HG02759 (cell line): ENCODE data around the gene FUT6.

ENCODE experiments used
- ATAC-seq: cut with Tn5 transposase; IDR thresholded peaks from one replicate; pipeline ENCODE4 v1.9.1; 2021; ENCODE audit warnings: mild to moderate bottlenecking, moderate library complexity; ENCODE audit not compliant: unreplicated experiment

The FUT6 gene

DNA sequence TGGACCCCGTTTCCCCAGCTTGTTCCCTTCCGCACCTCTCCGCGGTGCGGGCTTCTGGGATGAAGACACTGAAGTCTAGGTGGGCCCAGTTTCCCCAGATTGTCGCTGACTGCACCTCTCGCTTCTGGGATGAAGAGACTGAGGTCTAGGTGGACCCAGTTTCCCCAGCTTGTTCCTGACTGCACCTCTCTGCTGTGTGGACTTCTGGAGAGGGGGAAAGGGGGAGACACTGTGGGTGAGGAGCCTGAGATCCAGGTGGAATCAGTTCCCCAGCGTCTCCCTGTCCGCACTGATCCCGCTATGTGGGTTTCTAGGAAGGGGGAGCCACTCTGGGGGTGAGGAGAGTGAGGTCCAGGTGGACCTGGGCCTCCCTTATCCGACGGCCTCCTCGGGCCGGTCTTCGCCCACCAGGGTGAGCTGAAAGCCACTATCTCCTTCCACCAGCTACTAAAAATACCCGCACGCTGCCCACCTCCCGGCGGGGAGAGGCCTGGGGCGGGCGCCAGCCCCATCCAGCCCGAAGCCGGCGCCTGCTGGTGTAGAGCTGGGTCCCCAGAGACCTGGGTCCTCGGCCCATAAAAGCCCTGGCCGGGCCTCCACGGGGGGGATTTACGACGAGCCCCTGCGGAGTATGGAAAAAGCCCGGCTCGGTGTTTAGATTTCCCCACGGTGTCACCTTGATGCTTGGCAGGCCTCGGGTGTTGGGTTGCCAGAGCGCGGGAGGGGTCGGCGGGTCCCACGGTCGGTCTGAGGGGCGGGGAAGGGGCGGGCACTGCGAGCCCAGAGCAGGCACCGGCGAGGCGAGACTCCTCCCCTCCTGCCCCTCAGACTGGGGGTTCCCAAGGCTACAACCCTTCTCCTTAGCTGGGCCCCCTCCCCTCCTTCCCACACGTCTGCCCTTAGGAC lies 10.6 kb downstream of the FUT6 start:
- no peak for ATAC-seq

DNA sequence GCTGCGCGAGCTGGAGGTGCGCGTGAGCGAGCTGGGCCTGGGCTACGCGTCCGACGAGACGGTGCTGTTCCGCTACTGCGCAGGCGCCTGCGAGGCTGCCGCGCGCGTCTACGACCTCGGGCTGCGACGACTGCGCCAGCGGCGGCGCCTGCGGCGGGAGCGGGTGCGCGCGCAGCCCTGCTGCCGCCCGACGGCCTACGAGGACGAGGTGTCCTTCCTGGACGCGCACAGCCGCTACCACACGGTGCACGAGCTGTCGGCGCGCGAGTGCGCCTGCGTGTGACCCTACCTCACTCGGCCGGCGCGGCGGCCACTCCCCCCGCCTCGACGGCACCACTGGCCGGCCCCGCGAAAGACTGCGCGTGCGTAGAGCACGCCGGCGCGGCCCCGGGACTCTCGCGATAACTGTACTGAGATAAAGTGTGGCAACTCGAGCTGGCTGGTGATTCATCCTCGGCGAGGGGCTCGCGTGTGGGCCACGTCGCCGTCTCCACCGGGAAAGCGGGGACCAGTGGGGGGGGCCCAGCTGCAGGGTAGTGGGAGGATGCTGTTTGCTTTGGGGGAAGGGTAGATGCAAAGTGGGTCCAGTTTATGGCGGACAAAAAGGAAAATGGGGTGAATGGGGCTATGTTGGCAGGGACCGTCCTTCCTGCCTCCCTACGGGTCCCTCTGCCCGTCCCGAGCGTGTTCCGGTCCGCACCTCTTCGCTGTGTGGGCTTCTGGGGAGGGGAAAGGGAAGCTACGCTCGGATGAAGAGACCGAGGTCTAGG lies 11.4 kb downstream of the FUT6 start:
- peak; percentile 78 for ATAC-seq

DNA sequence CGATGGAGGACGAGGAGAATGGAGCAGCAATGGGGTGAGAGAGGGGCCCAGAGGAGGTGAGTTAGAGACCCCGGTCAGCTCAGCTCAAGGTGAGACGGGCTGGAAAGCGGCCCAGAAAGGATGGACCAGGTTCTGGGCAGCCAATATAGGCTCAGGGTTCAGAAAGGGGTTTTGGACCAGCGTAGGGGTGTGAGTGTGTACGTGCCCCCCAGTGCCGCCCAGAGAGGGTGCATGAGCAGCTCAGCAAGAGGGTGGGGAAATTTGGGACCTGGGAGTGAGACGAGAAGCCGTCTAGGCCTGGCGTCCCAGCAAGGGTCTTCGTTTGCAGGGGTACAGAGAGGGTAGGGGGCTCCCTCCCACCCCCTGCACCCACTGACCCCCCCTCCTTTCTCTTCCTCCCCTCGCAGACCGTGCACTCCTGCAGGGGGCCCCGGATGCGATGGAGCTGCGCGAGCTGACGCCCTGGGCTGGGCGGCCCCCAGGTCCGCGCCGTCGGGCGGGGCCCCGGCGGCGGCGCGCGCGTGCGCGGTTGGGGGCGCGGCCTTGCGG lies 12.1 kb downstream of the FUT6 start:
- no peak for ATAC-seq

DNA sequence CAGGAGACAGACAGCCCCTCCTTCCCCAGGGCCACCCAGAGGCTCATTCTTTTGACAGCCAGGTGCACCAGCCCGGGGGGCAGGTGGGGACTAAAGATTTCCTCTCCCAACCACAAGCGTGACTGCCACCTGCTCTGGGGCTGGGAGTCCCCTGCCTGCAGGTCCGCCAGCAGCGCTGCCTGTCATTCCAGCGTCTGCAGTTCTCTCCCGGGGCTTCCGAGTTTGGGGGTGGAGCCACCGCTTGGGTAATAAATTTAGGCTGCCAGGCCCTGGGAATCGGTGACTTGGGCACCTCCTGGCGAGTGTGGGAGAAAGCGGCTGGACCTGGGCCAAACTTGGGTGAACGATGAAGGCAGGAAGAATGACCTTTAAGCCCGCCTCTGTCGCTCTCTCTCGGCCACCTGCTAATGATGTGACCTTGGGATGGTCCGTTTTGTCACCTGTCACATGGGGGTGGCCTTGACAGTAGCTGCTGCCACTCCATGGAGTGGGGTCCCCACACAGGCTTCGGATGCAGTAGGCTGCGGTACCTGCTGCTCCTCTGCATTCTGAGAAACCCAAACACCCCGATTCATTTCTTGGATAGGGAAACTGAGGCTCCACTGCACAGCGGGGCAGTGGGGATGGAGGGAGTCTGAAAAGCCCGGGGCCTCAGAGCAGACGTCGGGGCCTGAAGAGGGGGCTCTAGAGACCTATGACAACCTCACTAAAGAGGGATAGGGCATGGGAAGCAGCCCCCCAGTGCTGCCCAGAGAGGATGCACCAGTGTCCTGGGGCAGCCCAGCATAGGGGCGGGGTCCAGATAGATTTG lies 12.8 kb downstream of the FUT6 start:
- ATAC-seq = no peak

DNA sequence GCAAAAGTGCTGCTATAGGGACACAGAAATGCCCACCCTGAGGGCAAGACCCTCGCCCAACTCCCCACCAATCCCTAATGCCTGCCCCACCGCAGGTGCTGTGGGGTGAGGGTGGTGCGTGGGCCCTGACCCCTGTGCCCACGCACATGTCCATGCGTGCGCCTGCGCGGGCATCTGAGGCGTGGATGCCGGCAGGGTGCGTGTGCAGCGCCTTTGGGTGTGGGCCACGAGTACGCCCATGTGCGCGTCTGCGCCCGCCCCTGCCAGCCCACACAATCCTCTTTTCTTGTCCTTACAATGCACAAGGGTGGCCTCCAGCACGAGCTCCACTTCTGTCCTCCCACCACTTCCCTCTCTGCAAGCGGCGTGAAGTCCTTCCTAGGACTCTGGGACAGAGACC lies 14.3 kb downstream of the FUT6 start:
- ATAC-seq = no peak

DNA sequence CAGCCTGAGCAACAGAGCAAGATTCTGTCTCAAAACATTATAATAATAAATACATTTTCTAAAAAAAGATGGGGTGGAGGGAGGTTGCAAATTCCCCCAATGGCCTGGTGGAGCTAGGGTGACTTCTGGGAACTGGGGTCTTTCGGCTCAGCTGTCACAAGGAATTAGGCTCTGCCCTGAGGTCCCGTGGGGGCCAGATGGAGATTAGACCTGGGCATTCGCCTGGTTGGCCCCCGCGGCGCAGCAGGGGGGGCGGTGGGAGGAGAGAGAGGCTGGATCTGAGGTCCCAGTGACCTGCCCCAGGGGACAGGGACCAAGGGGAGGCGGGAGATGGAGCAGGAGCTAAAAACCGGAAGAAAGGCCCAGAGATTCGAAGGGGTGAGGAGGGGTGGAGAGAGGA lies 14.8 kb downstream of the FUT6 start:
- ATAC-seq = no peak

DNA sequence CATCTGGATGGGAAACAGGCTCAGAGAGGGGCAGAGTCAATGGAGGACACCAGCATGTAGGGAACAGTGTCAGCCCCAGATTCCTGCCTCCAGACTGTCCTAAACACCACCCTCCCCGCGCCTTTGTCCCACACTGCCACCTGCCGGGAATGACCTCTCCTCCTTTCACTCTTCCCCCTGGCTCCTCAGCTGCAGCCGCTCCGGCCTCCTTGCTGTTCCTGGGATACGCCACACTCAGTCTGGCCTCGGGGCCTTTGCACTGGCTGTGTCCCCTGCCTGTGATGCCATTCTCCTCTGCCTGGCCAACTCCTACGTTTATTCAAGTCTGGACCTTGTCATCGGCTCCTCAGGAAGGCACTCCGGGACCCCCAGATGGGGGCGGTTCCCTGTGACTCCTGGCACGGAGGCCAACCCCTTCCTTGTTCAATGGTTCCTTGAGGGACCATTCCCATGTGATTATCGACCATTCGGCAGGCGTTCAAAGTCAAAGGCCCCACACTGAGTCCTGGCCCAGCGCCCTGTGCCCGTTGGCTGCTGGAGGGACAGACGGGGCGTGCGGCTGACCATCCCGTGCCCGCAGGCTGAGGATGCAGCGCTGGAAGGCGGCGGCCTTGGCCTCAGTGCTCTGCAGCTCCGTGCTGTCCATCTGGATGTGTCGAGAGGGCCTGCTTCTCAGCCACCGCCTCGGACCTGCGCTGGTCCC lies 15.8 kb downstream of the FUT6 start:
- ATAC-seq = no peak

DNA sequence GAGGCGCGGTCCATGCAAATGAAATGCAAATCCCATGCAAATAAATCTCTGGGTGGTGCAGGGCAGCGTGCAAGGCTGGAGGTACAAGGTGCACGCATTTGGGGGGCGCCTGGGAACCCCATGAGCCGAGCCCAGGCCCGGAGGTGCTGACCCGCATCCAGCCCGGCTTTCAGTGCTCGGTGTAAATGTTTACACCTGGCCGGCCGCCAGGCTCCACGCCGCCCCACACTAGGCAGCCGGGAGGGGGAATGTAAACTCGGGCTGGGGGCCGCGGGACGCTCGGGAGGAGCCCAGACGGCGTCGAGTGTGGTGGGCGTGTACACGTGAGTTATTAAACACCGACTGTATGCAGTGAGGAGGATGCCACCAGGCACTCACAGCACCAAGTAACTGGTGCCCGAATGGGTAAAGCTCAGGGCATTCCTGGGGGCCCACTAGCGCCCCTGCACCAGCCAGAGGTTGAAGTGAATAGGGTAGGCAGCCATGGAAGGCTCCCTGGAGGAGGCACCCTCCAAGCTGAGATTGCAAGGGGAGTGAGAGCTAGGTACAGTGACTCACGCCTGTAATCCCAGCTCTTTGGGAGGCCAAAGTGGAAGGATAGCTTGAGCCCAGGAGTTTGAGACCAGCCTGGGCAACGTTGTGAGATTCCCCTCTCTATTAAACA lies 17.2 kb downstream of the FUT6 start:
- ATAC-seq = no peak

DNA sequence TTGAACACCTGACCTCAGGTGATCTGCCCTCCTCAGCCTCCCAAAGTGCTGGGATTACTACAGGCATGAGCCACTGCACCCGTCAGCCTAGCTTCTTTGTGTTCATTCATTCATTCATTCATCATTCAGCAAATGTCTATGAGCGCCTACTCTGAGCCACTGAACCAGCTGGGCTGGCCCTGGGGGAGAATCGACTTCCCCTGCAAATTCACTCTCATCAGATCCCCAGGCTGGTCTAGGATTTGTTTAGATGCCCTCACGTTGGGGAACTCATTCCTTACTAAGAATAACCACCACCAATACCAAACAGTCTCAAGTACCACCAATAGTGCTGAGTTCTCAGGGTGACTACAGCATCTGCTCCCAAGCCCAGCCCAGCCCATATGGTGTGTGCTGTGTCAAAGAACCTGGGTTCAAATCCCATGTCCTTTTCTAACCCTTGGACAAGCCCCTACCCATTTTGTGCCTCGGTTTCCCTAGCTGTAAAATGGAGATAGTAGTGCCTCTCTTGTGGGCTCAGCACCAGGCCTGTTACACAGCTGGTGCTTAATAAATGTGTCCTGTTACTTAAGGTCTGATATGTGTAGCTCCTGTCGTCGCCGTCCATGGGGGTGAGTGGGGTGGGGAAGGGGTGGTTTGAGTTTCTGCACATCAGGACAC lies 17.9 kb downstream of the FUT6 start:
- ATAC-seq = no peak

DNA sequence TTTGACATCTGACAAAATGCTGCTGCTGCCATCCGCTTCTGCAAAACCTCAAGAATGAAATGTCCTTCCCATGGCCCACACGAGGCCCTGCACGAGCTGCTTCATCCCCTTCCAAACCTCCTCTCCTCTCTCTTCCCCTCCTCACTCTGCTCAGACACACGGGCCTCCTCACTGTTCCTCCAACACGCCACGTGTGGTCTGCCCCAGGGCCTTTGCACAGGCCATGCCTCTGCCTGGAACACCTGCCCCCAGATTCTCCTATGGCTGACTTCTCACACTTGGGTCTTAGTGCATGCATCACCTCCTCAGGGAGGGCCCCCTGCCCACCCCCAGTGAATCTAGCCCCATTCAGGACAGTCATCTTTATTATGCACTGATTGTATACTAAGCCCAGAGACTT lies 18.7 kb downstream of the FUT6 start:
- ATAC-seq = no peak

DNA sequence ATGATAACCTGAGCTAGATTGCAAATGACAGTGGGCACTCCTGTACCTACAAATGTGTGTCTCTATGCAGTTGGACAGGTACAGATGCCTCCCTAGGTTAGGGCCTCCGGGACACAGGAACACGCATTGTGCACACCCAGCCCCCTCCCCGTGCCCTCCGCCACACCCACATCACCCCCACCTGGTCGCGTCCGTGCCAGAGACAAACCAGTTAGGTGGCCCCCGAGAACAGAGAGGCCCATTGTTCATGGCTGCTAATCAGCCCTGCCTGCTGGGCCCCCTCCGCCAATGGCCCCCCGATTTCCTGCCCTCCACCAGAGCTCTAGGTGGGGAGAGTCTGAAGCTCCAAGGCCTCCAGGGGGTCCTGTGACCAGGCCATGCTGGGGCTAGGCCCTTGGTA lies 20.9 kb downstream of the FUT6 start:
- ATAC-seq = no peak

DNA sequence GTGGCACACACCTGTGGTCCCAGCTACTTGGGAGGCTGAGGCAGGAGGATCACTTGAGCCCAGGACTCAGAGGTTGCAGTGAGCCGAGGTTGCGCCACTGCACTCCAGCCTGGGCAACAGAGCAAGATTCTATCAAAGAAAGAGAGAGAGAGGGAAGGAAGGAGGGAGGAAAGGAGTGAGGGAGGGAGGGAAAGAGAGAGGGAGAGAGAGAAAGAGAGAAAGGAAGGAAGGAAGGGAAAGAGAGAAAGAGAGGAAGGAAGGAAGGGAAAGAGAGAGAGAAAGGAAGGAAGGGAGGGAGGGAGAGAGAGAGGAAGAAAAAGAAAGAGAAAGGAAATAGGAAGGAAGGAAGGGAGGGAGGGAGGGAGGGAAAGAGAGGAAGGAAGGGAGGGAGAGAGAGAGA lies 22.3 kb downstream of the FUT6 start:
- no peak for ATAC-seq

DNA sequence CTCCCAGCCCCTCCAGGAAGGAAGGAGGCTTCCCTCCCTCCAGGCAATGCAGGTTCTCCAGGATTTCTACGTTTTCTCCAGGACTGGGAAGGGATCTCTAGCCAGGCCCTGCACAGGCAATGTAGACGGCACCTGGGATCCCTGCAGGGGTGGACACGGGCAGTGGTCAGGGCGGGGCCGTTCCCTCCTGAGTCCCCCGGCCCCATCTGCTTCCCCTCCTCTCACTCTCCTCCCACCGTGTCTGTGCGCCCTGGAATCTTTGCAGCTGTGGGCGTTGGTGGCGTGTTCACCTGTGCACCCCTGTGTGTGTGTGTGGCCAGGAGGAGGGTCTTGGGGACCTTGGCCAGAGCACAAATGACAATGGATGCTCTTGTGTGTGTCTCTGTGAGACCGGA lies 24.7 kb downstream of the FUT6 start:
- no peak for ATAC-seq

DNA sequence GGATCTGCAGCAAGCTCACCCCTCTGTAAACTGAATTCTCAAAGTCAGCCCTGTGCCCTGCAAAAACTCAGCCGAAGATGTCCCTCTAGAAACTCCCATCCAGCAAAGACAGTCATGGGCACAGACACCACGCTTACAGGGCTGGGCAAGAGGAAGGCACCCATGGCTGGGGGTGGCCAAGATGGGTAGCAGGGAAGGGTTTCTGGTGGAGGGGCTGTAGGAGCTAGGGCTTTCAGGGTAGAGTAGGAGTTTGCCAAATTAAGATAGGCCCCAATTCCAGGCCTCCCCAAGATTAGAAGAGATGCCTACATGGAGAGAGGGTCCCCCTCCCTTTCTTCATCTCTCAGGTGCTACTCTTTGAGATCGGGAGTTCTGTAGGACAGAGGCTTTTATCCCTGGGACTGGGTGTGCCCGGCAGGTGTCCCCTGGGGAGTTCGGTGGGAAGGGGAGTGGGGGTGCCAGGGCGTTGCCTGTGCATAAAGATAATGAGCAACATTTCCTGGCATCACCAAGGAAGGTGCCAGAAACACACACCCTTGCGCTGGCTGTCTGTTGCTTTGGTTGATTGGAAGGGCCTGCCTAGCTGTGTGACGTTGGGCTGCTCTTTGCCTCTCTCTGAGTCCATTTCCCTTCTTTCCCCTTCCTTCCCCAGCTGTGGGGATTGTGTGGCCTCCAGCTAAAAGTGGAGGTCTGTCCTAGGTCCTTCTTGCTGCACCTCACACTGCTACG lies 25.2 kb downstream of the FUT6 start:
- no peak for ATAC-seq

DNA sequence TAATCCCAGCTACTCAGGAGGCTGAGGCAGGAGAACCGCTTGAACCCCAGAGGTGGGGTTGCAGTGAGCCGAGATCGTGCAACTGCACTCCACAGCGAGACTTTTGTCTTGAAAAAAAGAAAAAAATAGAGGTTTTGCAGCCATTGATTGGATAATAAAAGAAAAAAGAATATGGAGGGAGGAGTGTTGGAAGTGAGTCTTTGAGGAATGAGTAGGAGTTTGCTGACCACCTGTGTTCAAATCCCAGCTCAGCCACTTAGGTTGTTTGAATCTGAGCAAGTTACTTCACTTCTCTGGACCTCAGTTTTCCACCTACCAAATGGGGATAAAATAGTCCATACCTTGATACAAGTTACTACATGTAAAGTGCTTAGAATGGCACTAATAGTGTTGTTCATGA lies 28.4 kb downstream of the FUT6 start:
- ATAC-seq = no peak

DNA sequence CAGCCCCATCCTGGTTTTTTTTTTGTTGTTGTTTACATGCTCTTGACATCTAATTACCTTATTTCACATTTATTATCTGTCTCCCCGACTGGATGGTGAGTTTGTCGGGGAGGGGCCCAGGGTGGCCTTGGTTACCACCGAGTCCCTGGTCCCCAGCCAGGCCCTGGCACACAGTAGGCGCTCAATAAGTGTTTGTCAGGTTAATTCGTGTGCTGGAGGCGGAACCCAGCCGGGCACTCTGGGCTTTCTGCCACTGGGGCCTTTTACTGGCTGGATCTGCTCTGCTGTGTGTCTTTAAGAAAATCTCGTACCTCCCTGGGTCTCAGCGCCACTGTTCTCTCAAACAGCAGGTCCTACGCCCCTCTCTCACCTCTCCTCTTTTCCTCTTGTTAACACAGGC lies 30.0 kb downstream of the FUT6 start:
- ATAC-seq = no peak

DNA sequence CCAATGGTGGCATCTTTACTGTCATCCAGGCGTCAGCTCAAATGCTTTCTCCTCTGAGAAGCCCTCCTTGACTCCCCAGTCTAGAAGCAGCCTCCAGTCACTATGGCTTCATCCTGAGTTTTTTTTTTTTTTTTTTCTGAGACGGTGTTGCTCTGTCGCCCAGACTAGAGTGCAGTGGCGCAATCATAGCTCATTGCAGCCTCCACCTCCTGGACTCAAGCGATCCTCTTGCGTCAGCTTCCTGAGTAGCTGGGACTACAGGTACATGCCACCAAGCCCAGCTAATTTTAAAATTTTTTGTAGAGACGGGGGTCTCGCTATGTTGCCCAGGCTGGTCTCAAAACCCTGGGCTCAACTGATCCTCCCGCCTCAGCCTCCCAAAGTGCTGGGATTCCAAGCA lies 30.4 kb downstream of the FUT6 start:
- no peak for ATAC-seq

DNA sequence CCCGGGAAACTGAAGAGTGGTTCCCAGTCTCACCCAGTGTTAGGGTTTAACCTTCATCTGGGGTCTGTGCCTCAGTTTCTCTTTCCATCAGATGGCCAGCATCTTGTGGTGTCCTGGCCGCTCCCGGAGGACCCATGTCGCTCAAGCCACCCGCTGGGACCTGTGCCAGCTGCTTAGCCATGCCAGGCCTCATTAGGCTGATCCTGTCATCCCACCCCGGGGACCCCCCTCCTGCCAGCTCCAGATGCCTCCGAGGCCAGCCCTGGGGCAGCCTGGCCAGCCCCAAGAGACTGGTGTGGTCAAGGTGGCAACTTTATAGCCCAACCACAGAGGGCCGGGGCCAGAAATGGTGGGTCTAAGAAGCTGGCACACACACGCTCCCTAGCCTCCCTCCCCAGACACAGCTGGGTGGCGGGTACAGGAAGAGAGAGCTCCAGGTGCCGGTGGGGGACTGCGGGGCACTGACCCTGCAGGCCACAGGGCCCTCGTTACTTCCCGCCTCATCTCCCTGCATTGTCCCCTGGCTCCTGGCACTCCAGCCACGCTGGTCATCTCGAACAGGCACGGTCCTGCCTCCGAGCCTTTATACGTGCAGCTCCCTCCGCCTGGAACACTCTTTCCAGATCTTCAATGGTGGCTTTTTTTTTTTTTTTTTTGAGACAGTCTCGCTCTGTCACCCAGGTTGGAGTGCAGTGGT lies 31.2 kb downstream of the FUT6 start:
- ATAC-seq = no peak
